ENCODE measurements around the gene ACOT8.

Gene ACOT8

DNA sequence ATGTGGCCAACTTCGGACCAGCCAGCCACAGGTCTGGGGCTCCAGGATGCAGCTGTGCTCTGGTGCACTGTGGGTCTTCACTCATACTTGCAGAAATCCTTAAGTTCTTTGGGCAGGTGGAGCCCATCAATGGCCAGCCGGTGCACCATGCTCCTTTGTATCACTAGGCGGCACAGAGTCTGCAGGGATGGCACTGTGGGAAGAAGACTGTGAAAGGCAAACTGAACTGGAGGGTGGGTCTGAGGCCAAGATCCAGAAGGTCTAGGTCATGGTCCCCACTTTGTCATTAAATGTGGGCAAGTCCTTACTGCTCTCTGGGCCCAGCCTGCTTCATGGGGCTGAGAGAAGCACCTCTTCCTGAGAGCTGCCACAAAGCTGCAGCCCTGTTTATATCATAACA, 31.5 kb upstream of the ACOT8 start:
- Histone ChIP-seq H2BK5ac (ENCODE audit: low read length) (no peak overlapping the region), H3K4me1 (ENCODE audit: control insufficient read depth, low read depth, low read length) (no peaks in the 10 kb centered on the region), H3K56ac (ENCODE audit: low read length) (no peak overlapping the region), H3K4me2 (ENCODE audit: low read length) (no peak overlapping the region), H3K9ac (ENCODE audit: low read length) (no peak overlapping the region), H3K4ac (ENCODE audit: low read depth, low read length) (no peak overlapping the region), H2BK15ac (replicated peaks; ENCODE audit: low read depth) (no peak overlapping the region), H2BK120ac (ENCODE audit: low read depth, low read length) (no peak overlapping the region), H4K8ac (ENCODE audit: low read depth, low read length) (no peak overlapping the region), H4K5ac (ENCODE audit: low read length) (no peak overlapping the region), H3K79me1 (ENCODE audit: low read length) (no peaks in the 10 kb centered on the region), H3K27me3 (ENCODE audit: insufficient read depth, low read length, poor library complexity) (no peaks in the 10 kb centered on the region), H3K4me3 (ENCODE audit: low read length) (no peak overlapping the region), H3K36me3 (ENCODE audit: control insufficient read depth, insufficient read depth, low read length) (no peaks in the 10 kb centered on the region), H3K79me2 (ENCODE audit: control insufficient read depth, insufficient read depth, low read length) (no peaks in the 10 kb centered on the region), H3K18ac (ENCODE audit: low read length) (no peak overlapping the region), H2AK5ac (ENCODE audit: low read length) (no peak overlapping the region), H3K23ac (ENCODE audit: low read length) (no peak overlapping the region), H3K27ac (ENCODE audit: low read depth, low read length) (no peak overlapping the region)
- no CpG with 5 or more reads among the region's 3 CpGs for WGBS (ENCODE audit: extremely low coverage, insufficient coverage, low lambda C conversion rate)
- no peak for DNase-seq

DNA sequence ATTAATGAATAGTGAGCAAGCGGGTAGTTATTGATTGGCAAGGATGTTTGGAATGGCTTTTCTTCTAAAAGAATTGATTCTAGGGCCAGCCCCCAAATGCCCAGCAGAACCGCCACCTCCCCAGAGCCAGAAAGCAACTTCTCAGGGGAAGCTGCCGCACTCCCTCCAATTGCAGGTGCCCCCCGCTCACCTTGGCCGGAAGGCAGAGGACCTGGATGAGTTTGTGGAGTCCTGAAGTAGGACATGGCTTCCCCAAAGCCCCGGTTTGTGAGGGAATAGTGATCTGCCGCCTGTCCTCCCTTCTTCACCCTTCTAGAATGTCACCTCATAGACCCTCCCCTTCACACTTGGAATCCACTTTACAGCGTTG, 30.1 kb upstream of the ACOT8 start, which contains the start of gene SPATA25:
Gene SPATA25, minus strand, starts transcription at position 277 of the 370 bp plus-strand sequence. Its CDS starts 32 bp downstream, at position 245.
- Histone ChIP-seq H3K18ac (ENCODE audit: low read length) (no peak within 1 kb of the TSS), H4K5ac (ENCODE audit: low read length) (no peak within 1 kb of the TSS), H2BK15ac (replicated peaks; ENCODE audit: low read depth) (no peak within 1 kb of the TSS), H3K79me1 (ENCODE audit: low read length) (peaks cover 2% of the 10 kb centered on the region), H3K56ac (ENCODE audit: low read length) (no peak within 1 kb of the TSS), H3K4ac (ENCODE audit: low read depth, low read length) (no peak within 1 kb of the TSS), H3K4me3 (ENCODE audit: low read length) (no peak within 1 kb of the TSS), H2BK5ac (ENCODE audit: low read length) (no peak within 1 kb of the TSS), H2BK120ac (ENCODE audit: low read depth, low read length) (no peak within 1 kb of the TSS), H3K23ac (ENCODE audit: low read length) (no peak within 1 kb of the TSS), H3K27me3 (ENCODE audit: insufficient read depth, low read length, poor library complexity) (no peaks in the 10 kb centered on the region), H3K4me1 (ENCODE audit: control insufficient read depth, low read depth, low read length) (no peaks in the 10 kb centered on the region), H4K8ac (ENCODE audit: low read depth, low read length) (no peak within 1 kb of the TSS), H3K36me3 (ENCODE audit: control insufficient read depth, insufficient read depth, low read length) (peaks cover 7% of the 10 kb centered on the region), H3K9ac (ENCODE audit: low read length) (no peak within 1 kb of the TSS), H3K79me2 (ENCODE audit: control insufficient read depth, insufficient read depth, low read length) (peaks cover 2% of the 10 kb centered on the region), H3K27ac (ENCODE audit: low read depth, low read length) (no peak within 1 kb of the TSS), H3K4me2 (ENCODE audit: low read length) (no peak within 1 kb of the TSS), H2AK5ac (ENCODE audit: low read length) (no peak within 1 kb of the TSS)
- DNase-seq = no peak
- WGBS (ENCODE audit: extremely low coverage, insufficient coverage, low lambda C conversion rate) = no CpG with 5 or more reads among the region's 8 CpGs

DNA sequence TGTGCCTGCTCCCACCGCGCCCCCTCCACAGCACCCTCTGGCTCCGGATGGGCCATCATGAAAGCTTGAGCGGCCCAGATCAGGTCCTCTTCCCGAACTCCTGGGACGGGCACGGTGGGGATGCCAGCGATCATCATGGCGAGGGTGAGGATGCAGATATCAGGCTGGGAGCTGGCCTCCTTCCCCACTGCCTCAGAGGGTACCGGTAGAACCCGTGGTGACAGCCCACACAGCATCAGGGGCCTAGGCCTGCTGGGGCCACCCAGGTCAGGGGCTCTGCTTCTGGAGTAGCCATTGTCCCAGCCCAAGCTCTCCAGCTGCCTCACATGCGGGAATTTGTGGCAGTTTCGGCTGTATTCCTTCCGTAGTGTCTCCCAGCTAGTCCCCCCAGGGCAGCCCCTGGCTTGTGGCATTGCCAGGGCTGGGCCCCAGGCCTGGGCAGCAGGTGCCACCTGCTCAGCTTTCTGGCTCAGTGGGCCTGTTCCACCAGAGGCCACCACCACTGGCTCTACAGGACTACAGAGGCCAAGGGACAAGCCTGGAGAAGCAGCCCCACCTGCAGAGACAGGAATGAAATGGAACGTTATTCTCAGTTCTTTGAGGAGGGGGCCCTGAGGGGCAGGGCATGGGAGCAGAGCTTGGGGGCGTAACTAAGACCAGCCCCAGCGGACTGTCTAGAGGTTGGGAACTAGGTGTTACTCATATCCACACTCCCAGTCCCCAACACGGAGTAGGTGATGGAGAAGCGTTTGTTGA, 29.6 kb upstream of the ACOT8 start:
- H3K4me3 ChIP-seq (ENCODE audit: low read length) = no peak overlapping the region
- H2BK120ac ChIP-seq (ENCODE audit: low read depth, low read length) = no peak overlapping the region
- DNase-seq = no peak
- H3K79me2 ChIP-seq (ENCODE audit: control insufficient read depth, insufficient read depth, low read length) = peaks cover 2% of the 10 kb centered on the region
- H3K18ac ChIP-seq (ENCODE audit: low read length) = no peak overlapping the region
- H3K4me2 ChIP-seq (ENCODE audit: low read length) = no peak overlapping the region
- no peak overlapping the region for H2BK15ac ChIP-seq (replicated peaks; ENCODE audit: low read depth)
- no peak overlapping the region for H3K27ac ChIP-seq (ENCODE audit: low read depth, low read length)
- no peak overlapping the region for H3K4ac ChIP-seq (ENCODE audit: low read depth, low read length)
- H3K36me3 ChIP-seq (ENCODE audit: control insufficient read depth, insufficient read depth, low read length) = peaks cover 7% of the 10 kb centered on the region
- H4K5ac ChIP-seq (ENCODE audit: low read length) = no peak overlapping the region
- H3K79me1 ChIP-seq (ENCODE audit: low read length) = peaks cover 2% of the 10 kb centered on the region
- H3K4me1 ChIP-seq (ENCODE audit: control insufficient read depth, low read depth, low read length) = no peaks in the 10 kb centered on the region
- no peaks in the 10 kb centered on the region for H3K27me3 ChIP-seq (ENCODE audit: insufficient read depth, low read length, poor library complexity)
- H4K8ac ChIP-seq (ENCODE audit: low read depth, low read length) = no peak overlapping the region
- no peak overlapping the region for H3K9ac ChIP-seq (ENCODE audit: low read length)
- no peak overlapping the region for H3K23ac ChIP-seq (ENCODE audit: low read length)
- H2BK5ac ChIP-seq (ENCODE audit: low read length) = no peak overlapping the region
- no peak overlapping the region for H3K56ac ChIP-seq (ENCODE audit: low read length)
- no CpG with 5 or more reads among the region's 19 CpGs for WGBS (ENCODE audit: extremely low coverage, insufficient coverage, low lambda C conversion rate)
- no peak overlapping the region for H2AK5ac ChIP-seq (ENCODE audit: low read length)

DNA sequence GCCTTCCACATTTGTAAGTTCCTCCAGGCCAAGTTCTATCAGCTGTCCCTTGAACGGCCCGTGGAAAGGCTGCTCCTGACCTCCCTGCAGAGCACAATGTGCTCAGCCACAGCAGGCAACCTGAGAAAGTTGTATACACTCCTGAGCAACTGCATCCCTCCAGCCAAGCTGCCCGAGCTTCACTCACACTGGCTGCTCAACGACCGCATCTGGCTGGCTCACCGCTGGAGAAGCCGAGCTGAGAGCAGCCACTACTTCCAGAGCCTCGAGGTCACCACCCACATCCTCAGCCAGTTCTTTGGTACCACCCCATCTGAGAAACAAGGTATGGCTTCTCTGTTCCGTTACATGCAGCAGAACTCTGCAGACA, 25.9 kb upstream of the ACOT8 start:
- Histone ChIP-seq H3K4me1 (ENCODE audit: control insufficient read depth, low read depth, low read length) (no peaks in the 10 kb centered on the region), H3K23ac (ENCODE audit: low read length) (no peak overlapping the region), H3K27ac (ENCODE audit: low read depth, low read length) (no peak overlapping the region), H4K5ac (ENCODE audit: low read length) (no peak overlapping the region), H3K4me3 (ENCODE audit: low read length) (no peak overlapping the region), H2BK15ac (replicated peaks; ENCODE audit: low read depth) (no peak overlapping the region), H3K56ac (ENCODE audit: low read length) (no peak overlapping the region), H2AK5ac (ENCODE audit: low read length) (no peak overlapping the region), H3K18ac (ENCODE audit: low read length) (no peak overlapping the region), H3K36me3 (ENCODE audit: control insufficient read depth, insufficient read depth, low read length) (peaks cover 7% of the 10 kb centered on the region), H3K79me1 (ENCODE audit: low read length) (peaks cover 2% of the 10 kb centered on the region), H3K9ac (ENCODE audit: low read length) (no peak overlapping the region), H3K27me3 (ENCODE audit: insufficient read depth, low read length, poor library complexity) (no peaks in the 10 kb centered on the region), H3K79me2 (ENCODE audit: control insufficient read depth, insufficient read depth, low read length) (peaks cover 5% of the 10 kb centered on the region), H2BK5ac (ENCODE audit: low read length) (no peak overlapping the region), H3K4me2 (ENCODE audit: low read length) (no peak overlapping the region), H2BK120ac (ENCODE audit: low read depth, low read length) (no peak overlapping the region), H3K4ac (ENCODE audit: low read depth, low read length) (no peak overlapping the region), H4K8ac (ENCODE audit: low read depth, low read length) (no peak overlapping the region)
- DNase-seq = no peak
- WGBS (ENCODE audit: extremely low coverage, insufficient coverage, low lambda C conversion rate) = no CpG with 5 or more reads among the region's 9 CpGs

DNA sequence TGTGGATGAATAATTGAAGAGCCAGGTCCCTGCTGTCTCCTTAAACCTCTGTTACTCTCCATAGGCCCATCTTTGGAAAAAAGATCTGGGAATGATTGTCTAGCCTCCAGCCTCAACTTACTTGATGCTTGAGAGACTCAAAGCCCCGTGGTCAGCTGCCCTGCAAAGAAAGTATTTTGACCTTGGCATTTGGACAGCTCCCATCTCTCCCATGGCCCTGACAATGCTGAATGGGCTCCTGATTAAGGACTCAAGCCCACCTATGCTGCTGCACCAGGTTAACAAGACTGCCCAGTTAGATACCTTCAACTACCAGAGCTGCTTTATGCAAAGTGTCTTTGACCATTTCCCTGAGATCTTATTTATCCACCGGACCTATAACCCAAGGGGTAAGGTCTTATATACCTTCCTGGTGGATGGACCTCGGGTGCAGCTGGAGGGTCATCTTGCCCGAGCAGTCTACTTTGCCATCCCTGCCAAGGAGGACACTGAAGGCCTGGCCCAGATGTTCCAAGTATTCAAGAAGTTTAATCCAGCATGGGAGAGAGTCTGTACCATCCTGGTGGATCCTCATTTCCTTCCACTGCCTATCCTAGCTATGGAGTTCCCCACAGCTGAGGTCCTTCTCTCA, 25.4 kb upstream of the ACOT8 start:
- H3K79me1 ChIP-seq (ENCODE audit: low read length) = peaks cover 2% of the 10 kb centered on the region
- H3K18ac ChIP-seq (ENCODE audit: low read length) = no peak overlapping the region
- H3K23ac ChIP-seq (ENCODE audit: low read length) = no peak overlapping the region
- H3K27me3 ChIP-seq (ENCODE audit: insufficient read depth, low read length, poor library complexity) = no peaks in the 10 kb centered on the region
- H3K56ac ChIP-seq (ENCODE audit: low read length) = no peak overlapping the region
- peaks cover 7% of the 10 kb centered on the region for H3K36me3 ChIP-seq (ENCODE audit: control insufficient read depth, insufficient read depth, low read length)
- no peak overlapping the region for H3K4me2 ChIP-seq (ENCODE audit: low read length)
- H4K5ac ChIP-seq (ENCODE audit: low read length) = no peak overlapping the region
- no peak for DNase-seq
- no peak overlapping the region for H2BK5ac ChIP-seq (ENCODE audit: low read length)
- WGBS (ENCODE audit: extremely low coverage, insufficient coverage, low lambda C conversion rate) = no CpG with 5 or more reads among the region's 4 CpGs
- no peak overlapping the region for H3K27ac ChIP-seq (ENCODE audit: low read depth, low read length)
- no peak overlapping the region for H3K4ac ChIP-seq (ENCODE audit: low read depth, low read length)
- no peak overlapping the region for H3K4me3 ChIP-seq (ENCODE audit: low read length)
- H3K9ac ChIP-seq (ENCODE audit: low read length) = no peak overlapping the region
- H2BK15ac ChIP-seq (replicated peaks; ENCODE audit: low read depth) = no peak overlapping the region
- no peak overlapping the region for H2AK5ac ChIP-seq (ENCODE audit: low read length)
- H3K4me1 ChIP-seq (ENCODE audit: control insufficient read depth, low read depth, low read length) = no peaks in the 10 kb centered on the region
- peaks cover 5% of the 10 kb centered on the region for H3K79me2 ChIP-seq (ENCODE audit: control insufficient read depth, insufficient read depth, low read length)
- no peak overlapping the region for H2BK120ac ChIP-seq (ENCODE audit: low read depth, low read length)
- H4K8ac ChIP-seq (ENCODE audit: low read depth, low read length) = no peak overlapping the region

All from mesendoderm (in vitro differentiated cells).